Measurements from ENCODE around the gene PPP1R8.
A peak's percentile ranks its signal among the peaks of the same experiment; 100 is the strongest.
"Not testable (repeated sequence)": the region's sequence is repeated elsewhere in the genome, so short reads cannot be mapped to it uniquely, and the experiment has no call there.

PPP1R8 gene

DNA sequence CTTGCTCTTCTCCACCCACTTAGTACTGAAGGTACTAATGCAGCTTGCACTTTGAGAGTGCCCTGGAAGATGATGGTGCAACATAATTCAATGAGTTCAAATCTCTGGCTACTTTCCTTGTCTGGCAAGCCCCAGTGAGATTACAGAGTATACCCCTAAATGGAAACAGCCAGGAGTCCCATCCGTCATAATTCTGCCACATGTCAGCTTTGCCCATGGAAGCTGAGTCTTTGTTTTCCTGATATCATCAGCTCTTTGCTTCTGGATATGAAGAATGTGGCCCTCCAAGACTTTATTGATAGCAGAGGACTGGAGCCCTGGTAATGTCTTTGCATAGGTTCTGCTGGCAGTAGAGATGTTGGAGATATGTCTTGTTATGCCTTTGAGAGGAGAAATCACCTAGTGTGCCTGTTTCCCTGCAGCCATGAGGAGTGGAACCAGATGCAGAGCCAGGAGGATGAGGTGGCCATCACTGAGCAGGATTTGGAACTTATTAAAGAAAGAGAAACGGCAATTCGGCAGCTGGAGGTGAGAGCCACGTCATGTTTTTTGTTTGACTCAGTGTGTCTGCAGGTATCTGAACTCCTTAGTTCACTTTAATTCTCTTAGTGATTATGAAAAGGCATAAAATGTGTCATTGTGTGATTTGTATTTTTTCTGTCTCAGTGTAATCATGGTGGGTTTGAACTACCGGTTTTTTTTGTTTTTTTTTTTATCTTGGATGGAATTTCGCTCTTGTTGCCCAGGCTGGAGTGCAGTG lies 18.7 kb upstream of the PPP1R8 start:
- Mint-ChIP-seq H3K4me3 (no peak overlapping the region), H3K9me3 (no peaks in the 10 kb centered on the region), H3K27me3 (no peaks in the 10 kb centered on the region), H3K36me3 (ENCODE audit: low read depth) (peaks cover 86% of the 10 kb centered on the region), H3K4me1 (ENCODE audit: low read depth) (no peaks in the 10 kb centered on the region), H3K27ac (no peak overlapping the region)
- intact Hi-C loops (cut with micrococcal nuclease): no loop called here

DNA sequence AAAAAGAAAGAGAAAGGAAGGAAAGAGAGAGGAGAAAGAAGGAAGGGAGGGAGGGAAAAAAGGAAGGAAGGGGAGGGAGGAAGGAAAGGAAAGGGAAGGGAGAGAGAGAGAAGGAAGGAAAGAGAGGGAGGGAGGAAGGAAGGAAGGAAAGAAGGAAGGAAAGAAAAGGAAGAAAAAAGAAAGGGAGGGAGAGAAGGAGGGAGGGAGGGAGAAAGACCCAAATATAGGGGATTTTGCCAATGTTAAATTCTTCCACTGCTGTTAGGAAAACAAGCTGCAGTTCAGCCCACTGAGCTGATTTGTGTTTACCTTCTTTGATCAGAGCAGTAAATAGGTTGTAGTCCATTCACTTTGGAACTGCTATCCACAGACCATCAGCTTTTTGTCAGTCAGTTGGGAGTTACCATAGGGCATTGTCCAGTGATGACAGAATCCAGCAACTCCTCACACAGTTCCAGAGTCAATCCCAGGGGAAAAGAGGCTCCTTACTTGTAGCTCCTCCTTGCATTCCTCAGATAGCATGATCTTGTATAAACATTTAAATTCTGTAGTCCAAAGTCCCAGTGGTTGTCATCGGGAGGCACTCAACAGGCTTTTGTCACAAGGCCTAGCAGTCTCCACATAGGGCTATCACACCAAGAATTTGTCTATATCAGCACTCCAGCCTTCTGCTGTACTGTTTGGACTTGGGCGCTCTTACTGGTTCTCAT lies 13.5 kb upstream of the PPP1R8 start:
- Mint-ChIP-seq H3K4me3 (no peak overlapping the region), H3K27me3 (no peaks in the 10 kb centered on the region), H3K27ac (peak overlapping the region; percentile 12), H3K4me1 (ENCODE audit: low read depth) (no peaks in the 10 kb centered on the region), H3K9me3 (no peaks in the 10 kb centered on the region), H3K36me3 (ENCODE audit: low read depth) (peaks cover 91% of the 10 kb centered on the region)
- intact Hi-C loops (cut with micrococcal nuclease): no loop called here

DNA sequence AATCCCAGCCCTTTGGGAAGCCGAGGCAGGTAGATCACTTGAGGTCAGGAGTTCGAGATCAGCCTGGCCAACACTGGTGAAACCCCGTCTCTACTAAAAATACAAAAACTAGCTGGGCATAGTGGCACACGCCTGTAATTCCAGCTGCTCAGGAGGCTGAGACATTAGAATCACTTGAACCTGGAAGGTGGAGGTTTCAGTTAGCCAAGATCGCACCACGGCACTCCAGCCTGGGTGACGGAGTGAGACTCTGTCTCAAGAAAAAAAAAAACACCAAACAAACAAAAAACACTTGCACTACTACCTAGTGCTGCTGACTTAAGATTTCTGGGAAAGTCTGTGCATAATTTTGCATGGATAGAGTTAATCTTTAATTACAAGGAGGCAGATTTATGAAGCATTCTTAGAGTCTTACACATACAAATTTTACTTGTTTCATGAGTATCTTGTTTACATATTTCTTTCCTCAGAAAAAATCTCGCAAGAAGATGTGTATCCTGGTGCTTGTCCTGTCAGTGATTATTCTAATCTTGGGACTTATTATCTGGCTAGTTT lies 8.7 kb upstream of the PPP1R8 start:
- Mint-ChIP-seq H3K27me3 (no peaks in the 10 kb centered on the region), H3K4me3 (no peak overlapping the region), H3K27ac (no peak overlapping the region), H3K9me3 (no peaks in the 10 kb centered on the region), H3K36me3 (ENCODE audit: low read depth) (peaks cover 68% of the 10 kb centered on the region), H3K4me1 (ENCODE audit: low read depth) (no peaks in the 10 kb centered on the region)
- intact Hi-C loops (cut with micrococcal nuclease): no loop called here

DNA sequence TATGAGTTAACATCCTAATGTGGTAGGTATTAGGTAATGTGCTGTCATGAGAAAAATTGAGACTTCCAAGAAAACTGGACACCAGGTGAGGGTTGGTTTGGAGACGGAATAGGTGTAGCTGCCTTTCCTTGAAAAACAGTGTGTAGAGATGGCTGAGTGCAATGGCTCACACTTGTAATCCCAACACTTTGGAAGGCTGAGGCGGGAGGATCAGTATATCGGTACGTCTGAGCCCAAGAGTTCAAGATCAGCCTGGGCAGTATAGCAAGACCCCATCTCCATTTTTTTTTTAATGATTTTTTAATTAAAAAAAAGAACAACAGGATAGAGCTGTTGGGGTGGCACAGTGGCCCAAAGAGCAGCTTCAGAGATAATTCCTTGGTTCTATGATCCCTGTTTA lies 6.8 kb upstream of the PPP1R8 start:
- no peaks in the 10 kb centered on the region for H3K27me3 Mint-ChIP-seq
- intact Hi-C loops (cut with micrococcal nuclease): no loop called here
- no peaks in the 10 kb centered on the region for H3K4me1 Mint-ChIP-seq (ENCODE audit: low read depth)
- H3K36me3 Mint-ChIP-seq (ENCODE audit: low read depth): peaks cover 54% of the 10 kb centered on the region
- H3K27ac Mint-ChIP-seq: no peak overlapping the region
- H3K9me3 Mint-ChIP-seq: no peaks in the 10 kb centered on the region
- H3K4me3 Mint-ChIP-seq: no peak overlapping the region

DNA sequence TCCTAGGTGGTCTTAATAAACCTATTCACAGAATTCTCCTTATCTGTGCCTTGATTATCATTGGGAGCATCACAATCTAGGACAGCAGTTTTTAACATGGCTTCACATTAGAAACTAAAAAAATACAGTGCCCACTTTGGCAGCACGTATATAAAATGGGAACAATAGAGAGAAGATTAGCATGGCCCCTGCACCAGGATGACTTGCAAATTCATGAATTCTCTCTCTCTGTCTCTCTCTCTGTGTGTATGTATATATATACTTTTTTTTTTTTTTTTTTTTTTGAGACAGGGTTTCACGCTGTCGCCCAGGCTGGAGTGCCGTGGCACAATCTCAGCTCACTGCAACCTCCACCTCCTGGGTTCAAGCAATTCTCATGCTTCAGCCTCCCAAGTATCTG lies 6.2 kb upstream of the PPP1R8 start:
- intact Hi-C loops (cut with micrococcal nuclease): no loop called here
- Mint-ChIP-seq H3K4me1 (ENCODE audit: low read depth) (no peaks in the 10 kb centered on the region), H3K9me3 (no peaks in the 10 kb centered on the region), H3K27ac (no peak overlapping the region), H3K36me3 (ENCODE audit: low read depth) (peaks cover 48% of the 10 kb centered on the region), H3K4me3 (no peak overlapping the region), H3K27me3 (no peaks in the 10 kb centered on the region)

DNA sequence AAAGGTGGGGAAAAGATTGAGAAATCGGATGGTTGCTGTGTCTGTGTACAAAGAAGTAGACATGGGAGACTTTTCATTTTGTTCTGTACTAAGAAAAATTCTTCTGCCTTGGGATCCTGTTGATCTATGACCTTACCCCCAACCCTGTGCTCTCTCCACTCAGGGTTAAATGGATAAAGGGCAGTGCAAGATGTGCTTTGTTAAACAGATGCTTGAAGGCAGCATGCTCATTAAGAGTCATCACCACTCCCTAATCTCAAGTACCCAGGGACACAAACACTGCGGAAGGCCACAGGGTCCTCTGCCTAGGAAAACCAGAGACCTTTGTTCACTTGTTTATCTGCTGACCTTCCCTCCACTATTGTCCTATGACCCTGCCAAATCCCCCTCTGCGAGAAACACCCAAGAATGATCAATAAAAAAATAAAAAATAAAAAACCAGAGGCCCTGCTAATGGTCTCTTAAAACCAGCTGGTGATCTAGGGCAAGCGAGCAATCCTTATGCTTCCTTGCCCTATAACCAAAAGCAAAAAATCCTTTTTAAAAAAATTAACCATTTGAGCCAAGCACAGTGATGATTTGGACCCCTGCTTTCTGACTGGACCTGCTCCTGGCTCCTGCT lies 1.1 kb upstream of the PPP1R8 start:
- H3K27ac Mint-ChIP-seq; H3K9me3 Mint-ChIP-seq; intact Hi-C loops (cut with micrococcal nuclease); H3K27me3 Mint-ChIP-seq: not testable (repeated sequence)
- peak overlapping the region; percentile 95 for H3K4me3 Mint-ChIP-seq
- peaks cover 17% of the 10 kb centered on the region for H3K4me1 Mint-ChIP-seq (ENCODE audit: low read depth)
- H3K36me3 Mint-ChIP-seq (ENCODE audit: low read depth): peaks cover 38% of the 10 kb centered on the region

DNA sequence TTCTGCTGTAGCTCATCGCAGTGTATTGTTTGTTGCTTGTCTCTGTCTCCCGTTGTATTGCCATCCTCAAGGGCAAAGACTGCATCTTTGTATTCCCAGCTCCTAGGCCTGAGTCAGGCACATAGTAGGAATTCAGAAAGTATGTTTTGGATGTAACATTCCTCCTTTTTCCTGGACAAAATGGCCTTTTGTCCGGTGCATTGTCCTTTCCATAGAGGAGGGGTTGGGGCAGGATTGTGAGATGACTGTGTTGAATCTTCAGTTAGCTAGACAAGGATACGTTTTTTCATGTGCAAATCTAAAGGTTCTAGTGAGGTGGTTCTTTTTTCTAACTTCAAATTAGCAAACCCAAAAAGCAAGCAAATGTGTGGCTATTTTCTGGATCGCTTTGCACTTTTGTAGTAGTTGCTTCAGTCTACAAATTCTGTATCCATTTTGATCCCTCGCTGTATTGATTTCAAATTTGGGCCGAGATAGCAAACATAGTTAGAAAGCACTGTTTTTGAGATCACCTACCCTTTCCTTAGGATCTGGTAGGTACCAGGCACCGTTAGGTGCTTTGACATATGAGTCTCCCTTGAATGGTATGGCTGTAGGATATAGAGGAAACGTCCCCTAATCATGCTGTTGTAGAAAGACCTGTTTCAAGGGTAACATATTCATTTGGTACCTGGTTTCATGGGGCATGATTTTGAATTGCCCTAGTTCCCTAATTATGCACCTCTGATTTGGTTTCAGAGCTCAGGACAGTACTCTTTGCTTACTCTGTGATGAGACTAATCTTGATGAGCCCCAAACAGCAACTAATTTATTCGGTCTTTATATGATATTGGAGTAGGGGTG lies 1.2 kb downstream of the PPP1R8 start:
- Mint-ChIP-seq H3K4me3 (peak overlapping the region; percentile 95), H3K36me3 (ENCODE audit: low read depth) (peaks cover 41% of the 10 kb centered on the region), H3K27ac (peak overlapping the region; percentile 98), H3K9me3 (no peaks in the 10 kb centered on the region), H3K27me3 (no peaks in the 10 kb centered on the region), H3K4me1 (ENCODE audit: low read depth) (peaks cover 17% of the 10 kb centered on the region)
- intact Hi-C loops (cut with micrococcal nuclease): loop anchor here (10.0 kb wide), 1 partner anchor 363 kb away; no protein-coding TSS in a partner anchor

DNA sequence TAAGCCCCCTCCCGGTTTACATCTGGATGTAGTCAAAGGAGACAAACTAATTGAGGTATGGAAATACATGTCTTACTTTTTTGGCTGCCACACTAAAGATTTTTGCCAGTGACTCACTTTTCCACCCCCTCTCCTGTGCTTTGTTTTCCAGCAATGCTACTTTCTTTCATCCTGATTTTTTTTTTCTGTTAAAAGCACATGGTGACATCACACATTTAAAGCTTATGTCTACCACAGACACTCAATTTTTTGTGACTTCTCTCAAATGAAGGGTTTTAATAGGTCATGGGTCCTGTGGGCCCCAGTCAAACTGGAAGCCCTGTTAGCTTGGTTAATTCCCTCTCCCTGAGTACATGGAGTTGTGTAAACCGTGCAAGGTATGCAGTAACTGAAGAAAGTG lies 2.2 kb downstream of the PPP1R8 start:
- H3K27me3 Mint-ChIP-seq: no peaks in the 10 kb centered on the region
- peaks cover 17% of the 10 kb centered on the region for H3K4me1 Mint-ChIP-seq (ENCODE audit: low read depth)
- intact Hi-C loops (cut with micrococcal nuclease): loop anchor here (10.0 kb wide), 1 partner anchor 362 kb away; no protein-coding TSS in a partner anchor
- H3K36me3 Mint-ChIP-seq (ENCODE audit: low read depth): peaks cover 44% of the 10 kb centered on the region
- H3K9me3 Mint-ChIP-seq: no peaks in the 10 kb centered on the region
- no peak overlapping the region for H3K27ac Mint-ChIP-seq
- no peak overlapping the region for H3K4me3 Mint-ChIP-seq

DNA sequence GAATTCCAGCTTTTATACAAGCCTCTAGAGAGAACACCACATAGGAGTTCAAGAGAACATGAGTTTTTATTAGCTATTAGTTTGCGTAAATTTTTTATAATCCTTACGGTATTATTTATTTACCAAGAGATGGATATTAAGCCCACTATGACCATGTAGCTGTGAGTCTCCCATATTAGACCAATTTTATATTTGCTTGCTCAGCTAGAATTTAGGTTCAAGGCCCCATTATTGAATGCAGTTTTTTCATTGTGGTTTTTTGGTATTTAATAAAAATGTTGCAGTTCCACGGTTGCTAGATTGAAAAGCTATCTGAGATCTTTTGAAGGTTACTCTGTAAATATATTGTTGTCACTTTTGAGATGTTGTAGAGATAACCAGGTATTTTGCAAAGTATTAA lies 2.9 kb downstream of the PPP1R8 start:
- intact Hi-C loops (cut with micrococcal nuclease): loop anchor here (10.0 kb wide), 1 partner anchor 361 kb away; no protein-coding TSS in a partner anchor
- H3K36me3 Mint-ChIP-seq (ENCODE audit: low read depth): peaks cover 52% of the 10 kb centered on the region

DNA sequence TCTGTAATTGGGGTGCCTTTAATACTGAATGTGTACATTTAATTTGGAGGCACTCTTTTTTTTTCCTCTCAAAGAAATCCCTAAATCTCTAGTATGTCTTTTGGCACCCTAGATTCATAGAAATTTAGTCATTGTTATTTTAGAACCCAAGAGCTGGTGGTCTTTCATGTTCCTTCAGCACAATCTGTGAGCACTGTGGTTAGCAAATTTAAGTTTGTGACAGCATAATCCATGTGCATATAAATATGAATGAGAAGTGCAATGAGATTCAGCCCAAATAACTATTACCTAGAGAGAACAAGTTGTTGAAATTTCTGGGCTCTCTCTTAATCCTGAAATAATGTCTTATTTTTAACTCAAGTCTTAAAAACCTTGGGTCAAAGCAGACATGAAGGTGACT lies 4.5 kb downstream of the PPP1R8 start:
- H3K27me3 Mint-ChIP-seq: no peaks in the 10 kb centered on the region
- intact Hi-C loops (cut with micrococcal nuclease): loop anchor here (10.0 kb wide), 1 partner anchor 360 kb away; no protein-coding TSS in a partner anchor
- H3K36me3 Mint-ChIP-seq (ENCODE audit: low read depth): peaks cover 67% of the 10 kb centered on the region
- peaks cover 17% of the 10 kb centered on the region for H3K4me1 Mint-ChIP-seq (ENCODE audit: low read depth)
- no peak overlapping the region for H3K27ac Mint-ChIP-seq
- no peak overlapping the region for H3K4me3 Mint-ChIP-seq
- H3K9me3 Mint-ChIP-seq: no peaks in the 10 kb centered on the region

More for the DNA sequence above, 2.9 kb downstream of the PPP1R8 start:
- Mint-ChIP-seq H3K4me3 (no peak overlapping the region), H3K4me1 (ENCODE audit: low read depth) (peaks cover 17% of the 10 kb centered on the region), H3K27ac (no peak overlapping the region), H3K9me3 (no peaks in the 10 kb centered on the region), H3K27me3 (no peaks in the 10 kb centered on the region)

DNA sequence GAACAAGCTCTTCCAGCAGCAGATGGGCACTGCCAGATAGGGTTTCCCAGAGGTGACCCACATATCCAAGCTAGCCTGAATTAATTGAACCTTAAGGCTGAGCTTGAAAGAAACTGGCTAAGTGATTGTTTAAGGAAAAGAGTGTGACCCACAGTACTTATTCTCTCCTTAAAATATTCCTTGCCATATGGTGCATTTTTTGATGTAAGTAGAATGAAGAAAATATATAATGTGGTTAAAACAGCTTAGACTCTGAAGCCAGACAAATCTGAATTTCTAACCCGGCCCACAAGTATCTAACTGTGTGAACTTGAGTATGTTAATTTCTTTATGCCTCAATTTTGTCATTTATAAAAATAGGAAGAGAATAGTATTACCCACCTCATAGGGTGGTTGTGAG lies 4.9 kb downstream of the PPP1R8 start:
- no peaks in the 10 kb centered on the region for H3K27me3 Mint-ChIP-seq
- H3K4me1 Mint-ChIP-seq (ENCODE audit: low read depth): peaks cover 17% of the 10 kb centered on the region
- no peak overlapping the region for H3K4me3 Mint-ChIP-seq
- H3K9me3 Mint-ChIP-seq: no peaks in the 10 kb centered on the region
- peaks cover 69% of the 10 kb centered on the region for H3K36me3 Mint-ChIP-seq (ENCODE audit: low read depth)
- intact Hi-C loops (cut with micrococcal nuclease): loop anchor here (10.0 kb wide), 1 partner anchor 359 kb away; no protein-coding TSS in a partner anchor
- no peak overlapping the region for H3K27ac Mint-ChIP-seq

DNA sequence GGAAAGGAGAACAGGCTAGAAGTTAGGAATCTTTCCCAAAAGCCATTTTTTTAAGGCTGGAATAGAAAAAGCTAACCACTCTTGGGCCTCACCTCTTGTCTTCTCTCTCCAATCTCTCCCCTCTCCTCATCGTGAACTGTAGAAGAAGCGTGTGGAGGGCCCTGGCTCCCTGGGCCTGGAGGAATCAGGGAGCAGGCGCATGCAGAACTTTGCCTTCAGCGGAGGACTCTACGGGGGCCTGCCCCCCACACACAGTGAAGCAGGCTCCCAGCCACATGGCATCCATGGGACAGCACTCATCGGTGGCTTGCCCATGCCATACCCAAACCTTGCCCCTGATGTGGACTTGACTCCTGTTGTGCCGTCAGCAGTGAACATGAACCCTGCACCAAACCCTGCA lies 19.4 kb downstream of the PPP1R8 start:
- Mint-ChIP-seq H3K27ac (no peak overlapping the region), H3K27me3 (no peaks in the 10 kb centered on the region), H3K36me3 (ENCODE audit: low read depth) (peaks cover 67% of the 10 kb centered on the region)

DNA sequence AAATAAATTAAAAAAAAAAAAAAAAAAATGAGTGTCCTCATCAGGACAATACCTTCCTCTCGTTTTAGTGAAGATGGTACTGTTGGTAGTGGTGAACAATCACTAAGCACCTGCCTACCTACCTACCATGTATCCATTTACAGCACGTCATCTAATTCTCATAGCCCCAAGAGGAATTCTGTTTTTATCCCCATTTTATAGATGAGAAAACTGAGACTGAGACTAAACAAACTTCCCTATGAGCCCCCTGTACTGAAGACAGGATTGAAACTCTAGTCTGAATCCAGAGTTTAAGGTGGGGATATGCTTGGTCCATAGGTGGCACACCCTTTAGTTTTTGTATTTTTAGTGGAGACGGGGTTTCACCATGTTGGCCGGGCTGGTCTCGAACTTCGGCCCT lies 24.5 kb downstream of the PPP1R8 start:
- Mint-ChIP-seq H3K36me3 (ENCODE audit: low read depth) (peaks cover 17% of the 10 kb centered on the region), H3K27ac (no peak overlapping the region), H3K27me3 (no peaks in the 10 kb centered on the region), H3K4me1 (ENCODE audit: low read depth) (peaks cover 22% of the 10 kb centered on the region), H3K9me3 (no peaks in the 10 kb centered on the region), H3K4me3 (no peak overlapping the region)
- intact Hi-C loops (cut with micrococcal nuclease): loop anchor here (10.0 kb wide), 1 partner anchor 230 kb away; the partner anchor contains the start of gene EYA3

More for the DNA sequence above, 19.4 kb downstream of the PPP1R8 start:
- Mint-ChIP-seq H3K9me3 (no peaks in the 10 kb centered on the region), H3K4me3 (no peak overlapping the region), H3K4me1 (ENCODE audit: low read depth) (no peaks in the 10 kb centered on the region)
- intact Hi-C loops (cut with micrococcal nuclease): loop anchor here (10.0 kb wide), 1 partner anchor 235 kb away; the partner anchor contains the start of gene EYA3
